Nephron progenitor cell (in vitro differentiated cells): ENCODE data around the gene IGF2R.
"Not testable (repeated sequence)": the region's sequence is repeated elsewhere in the genome, so short reads cannot be mapped to it uniquely, and the experiment has no call there.

Experiments
- DNase-seq: peaks from one replicate; pipeline ENCODE4 v3.0.0; 2021
- H3K27ac Mint-ChIP-seq: 2 replicates; pipeline ENCODE4 v1.8.0; 2021; ENCODE audit warnings: mild to moderate bottlenecking, moderate library complexity, mixed read lengths
- H3K27me3 Mint-ChIP-seq: 2 replicates; pipeline ENCODE4 v1.8.0; 2021; ENCODE audit warnings: mild to moderate bottlenecking, low read depth, mixed read lengths; ENCODE audit not compliant: poor library complexity
- H3K36me3 Mint-ChIP-seq: 2 replicates; pipeline ENCODE4 v1.8.0; 2021; ENCODE audit warnings: low read depth, mixed read lengths
- H3K4me1 Mint-ChIP-seq: 2 replicates; pipeline ENCODE4 v1.8.0; 2021; ENCODE audit warnings: mixed read lengths
- H3K4me3 Mint-ChIP-seq: 2 replicates; pipeline ENCODE4 v1.8.0; 2021; ENCODE audit warnings: mild to moderate bottlenecking, moderate library complexity, mixed read lengths
- H3K9me3 Mint-ChIP-seq: 2 replicates; pipeline ENCODE4 v1.8.0; 2021; ENCODE audit warnings: mild to moderate bottlenecking, moderate library complexity, mixed read lengths
- CTCF ChIP-seq: fragments of 200-600 bp; sonication (generic); IDR thresholded peaks from 2 replicates; pipeline ENCODE4 v1.5.0; 2021; ENCODE audit warnings: antibody characterized with exemption

IGF2R gene

GRCh38 chr6:160122744-160123143, 153.9 kb downstream of the IGF2R start:
- H3K27me3 Mint-ChIP-seq: peaks cover 3% of the 10 kb centered on the region
- no peak overlapping the region for H3K27ac Mint-ChIP-seq
- no peaks in the 10 kb centered on the region for H3K4me1 Mint-ChIP-seq
- no peak overlapping the region for H3K4me3 Mint-ChIP-seq
- TF ChIP-seq CTCF: no peak
- DNase-seq: no peak
- H3K36me3 Mint-ChIP-seq: peaks cover 10% of the 10 kb centered on the region
- peaks cover 6% of the 10 kb centered on the region for H3K9me3 Mint-ChIP-seq

GRCh38 chr6:160124007-160124406, 155.1 kb downstream of the IGF2R start:
- no peak for DNase-seq
- Mint-ChIP-seq H3K4me1 (no peaks in the 10 kb centered on the region), H3K4me3 (no peak overlapping the region), H3K27ac (no peak overlapping the region), H3K27me3 (peaks cover 3% of the 10 kb centered on the region), H3K9me3 (peaks cover 3% of the 10 kb centered on the region), H3K36me3 (peaks cover 6% of the 10 kb centered on the region)
- no peak for TF ChIP-seq CTCF

GRCh38 chr6:160124605-160125004, 155.7 kb downstream of the IGF2R start:
- H3K4me1 Mint-ChIP-seq: no peaks in the 10 kb centered on the region
- no peak overlapping the region for H3K27ac Mint-ChIP-seq
- H3K9me3 Mint-ChIP-seq: peaks cover 3% of the 10 kb centered on the region
- H3K27me3 Mint-ChIP-seq: peaks cover 3% of the 10 kb centered on the region
- no peak overlapping the region for H3K4me3 Mint-ChIP-seq
- no peak for DNase-seq
- H3K36me3 Mint-ChIP-seq: peaks cover 4% of the 10 kb centered on the region
- no peak for TF ChIP-seq CTCF

- not testable (repeated sequence) for H3K9me3 Mint-ChIP-seq, DNase-seq, H3K27ac Mint-ChIP-seq, H3K4me1 Mint-ChIP-seq, H3K4me3 Mint-ChIP-seq, H3K27me3 Mint-ChIP-seq, H3K36me3 Mint-ChIP-seq
Measured at GRCh38 chr6:160125105-160125504, 156.2 kb downstream of the IGF2R start.

GRCh38 chr6:160127270-160128124, 158.6 kb downstream of the IGF2R start:
- Mint-ChIP-seq H3K27ac (no peak overlapping the region), H3K27me3 (peaks cover 14% of the 10 kb centered on the region), H3K4me3 (no peak overlapping the region), H3K4me1 (peaks cover 5% of the 10 kb centered on the region), H3K36me3 (peaks cover 4% of the 10 kb centered on the region), H3K9me3 (peaks cover 3% of the 10 kb centered on the region)
- no peak for TF ChIP-seq CTCF
- DNase-seq: no peak

GRCh38 chr6:160128125-160128683, 159.3 kb downstream of the IGF2R start:
- no peak for TF ChIP-seq CTCF
- Mint-ChIP-seq H3K4me3 (no peak overlapping the region), H3K9me3 (peaks cover 3% of the 10 kb centered on the region), H3K27ac (no peak overlapping the region), H3K27me3 (peaks cover 15% of the 10 kb centered on the region), H3K36me3 (peaks cover 4% of the 10 kb centered on the region), H3K4me1 (peaks cover 7% of the 10 kb centered on the region)
- DNase-seq: no peak
